Urinary bladder (tissue), 4 donors: Measurements from ENCODE around the gene SCN3A. TPM values are rescaled to one million over a fixed set of nuclear protein-coding genes. Genes with fewer than 3 reads are reported as not detected.
A peak's percentile ranks its signal among the peaks of the same experiment; 100 is the strongest.

Experiments
- DNase-seq: peaks from one replicate; pipeline ENCODE4 v3.0.0-alpha.2; 2015; ENCODE audit errors: extremely low spot score
- H3K27ac ChIP-seq: one replicate; pipeline ENCODE4 v1.5.1; 2013; ENCODE audit warnings: low read depth, mild to moderate bottlenecking, moderate library complexity
- H3K36me3 ChIP-seq: one replicate; pipeline ENCODE4 v1.6.1; 2013; ENCODE audit warnings: mild to moderate bottlenecking, moderate library complexity; ENCODE audit not compliant: insufficient read depth
- H3K4me1 ChIP-seq: one replicate; pipeline ENCODE4 v1.6.1; 2013; ENCODE audit warnings: mild to moderate bottlenecking, moderate library complexity; ENCODE audit not compliant: insufficient read depth
- H3K4me3 ChIP-seq: one replicate; pipeline ENCODE4 v1.5.1; 2013; ENCODE audit warnings: low read depth, low read length
- WGBS: extraction: QIAGEN DNeasy Blood & Tissue Kit; methylation state at CpG from one replicate; pipeline ENCODE4 v1.1.7; 2013; 5-methylcytosine and 5-hydroxymethylcytosine counted together
- polyA plus RNA-seq: library from polyadenylated mRNA; stranded (reverse); fragments of 200-250 nt; gene quantifications from one replicate; pipeline ENCODE4 v1.2.3, GENCODE V29; 2013
- total RNA-seq: library from RNA; depleted of rRNA; stranded (reverse); fragments of >200 nt; gene quantifications from one replicate; pipeline ENCODE4 v1.2.3, GENCODE V29; 2014
- donor health status: healthy with polysubstance abuse.
- donor health status: healthy.

The SCN3A gene
- total and polyA plus RNA-seq, 2 donors = 0.89 to 6.1 TPM

DNA sequence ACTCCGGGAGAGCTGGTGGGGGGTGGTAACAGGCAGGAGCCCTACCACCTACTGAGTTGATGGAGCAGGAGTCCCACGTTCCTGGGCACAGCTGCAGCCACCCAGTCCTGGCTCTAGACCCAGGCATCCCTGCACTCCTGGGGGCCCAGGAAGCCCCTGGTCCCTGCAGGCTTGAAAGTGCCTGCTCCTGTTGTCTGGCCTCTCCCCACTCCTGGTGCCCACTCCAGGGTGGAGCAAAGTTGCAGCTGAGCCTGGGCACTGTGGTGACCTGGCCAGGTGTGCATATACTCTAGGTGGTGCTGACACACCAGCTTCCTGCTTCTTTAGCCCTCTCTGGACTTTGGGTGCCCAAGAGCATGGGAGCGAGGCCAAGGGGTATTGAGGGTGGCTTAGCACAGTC lies 129.5 kb downstream of the SCN3A start:
- H3K4me3 ChIP-seq = no peak overlapping the region
- H3K4me1 ChIP-seq = no peaks in the 10 kb centered on the region
- no peaks in the 10 kb centered on the region for H3K36me3 ChIP-seq
- 73% methylated on average over 3 of the region's 3 CpGs for WGBS
- H3K27ac ChIP-seq = no peak overlapping the region
- DNase-seq = no peak

DNA sequence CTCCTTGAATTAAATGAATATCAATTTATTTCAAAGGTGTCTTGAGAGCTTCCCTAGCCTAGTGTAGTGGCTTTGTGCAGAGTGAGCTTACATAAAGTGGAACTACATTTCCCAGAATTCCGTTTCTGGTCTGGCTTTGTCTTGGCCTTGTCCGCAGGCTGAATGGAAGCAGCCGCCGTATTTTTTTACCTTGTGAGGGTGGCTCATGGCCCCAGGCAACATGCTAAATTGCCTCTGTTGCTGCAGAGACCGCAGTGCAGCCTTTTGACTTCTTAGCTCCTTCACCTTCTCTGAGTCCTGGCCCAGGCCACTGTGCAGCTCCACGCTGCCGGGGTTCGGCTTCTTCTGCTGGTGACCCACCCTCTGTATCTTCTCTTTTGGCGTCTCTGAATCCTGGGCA lies 133.8 kb downstream of the SCN3A start:
- DNase-seq = no peak
- no peak overlapping the region for H3K27ac ChIP-seq
- 78% methylated on average over 9 of the region's 9 CpGs for WGBS
- no peaks in the 10 kb centered on the region for H3K36me3 ChIP-seq
- H3K4me1 ChIP-seq = no peaks in the 10 kb centered on the region
- no peak overlapping the region for H3K4me3 ChIP-seq

DNA sequence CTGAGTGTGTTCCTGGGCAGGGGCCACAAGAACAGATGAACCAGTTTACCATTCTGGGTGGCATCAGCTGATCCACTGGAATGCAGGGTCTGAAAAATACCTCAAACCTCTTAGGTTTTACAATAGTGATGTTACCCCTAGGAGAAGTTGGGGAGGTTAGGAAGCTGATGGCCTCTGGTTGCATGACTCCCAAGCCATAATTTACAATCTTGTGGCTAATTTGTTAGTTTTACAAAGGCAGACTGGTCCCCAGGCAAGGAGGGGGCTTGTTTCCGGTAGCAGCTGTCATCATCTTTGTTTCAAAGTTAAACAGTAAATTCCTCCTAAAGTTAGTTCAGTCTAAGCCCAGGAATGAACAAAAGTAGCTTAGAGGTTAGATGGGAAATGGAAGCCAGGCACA lies 134.7 kb downstream of the SCN3A start:
- 56% methylated on average over 1 of the region's 1 CpG for WGBS
- Histone ChIP-seq H3K36me3 (no peaks in the 10 kb centered on the region), H3K4me1 (no peaks in the 10 kb centered on the region), H3K27ac (no peak overlapping the region), H3K4me3 (no peak overlapping the region)
- no peak for DNase-seq

DNA sequence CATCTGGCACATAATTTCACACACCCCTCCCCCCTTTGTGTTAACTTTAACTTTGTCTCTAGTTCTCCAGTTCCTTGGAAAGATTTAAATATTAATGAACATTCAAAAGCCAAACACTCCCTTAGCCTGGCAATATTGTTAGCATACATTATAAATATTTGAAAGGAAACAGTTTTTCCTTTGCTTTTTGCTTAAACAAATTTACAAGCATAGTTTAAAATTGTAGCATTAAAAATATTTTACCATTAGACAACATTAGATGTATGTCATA lies 135.4 kb downstream of the SCN3A start:
- H3K27ac ChIP-seq = no peak overlapping the region
- DNase-seq = no peak
- H3K36me3 ChIP-seq = no peaks in the 10 kb centered on the region
- H3K4me1 ChIP-seq = no peaks in the 10 kb centered on the region
- no peak overlapping the region for H3K4me3 ChIP-seq

DNA sequence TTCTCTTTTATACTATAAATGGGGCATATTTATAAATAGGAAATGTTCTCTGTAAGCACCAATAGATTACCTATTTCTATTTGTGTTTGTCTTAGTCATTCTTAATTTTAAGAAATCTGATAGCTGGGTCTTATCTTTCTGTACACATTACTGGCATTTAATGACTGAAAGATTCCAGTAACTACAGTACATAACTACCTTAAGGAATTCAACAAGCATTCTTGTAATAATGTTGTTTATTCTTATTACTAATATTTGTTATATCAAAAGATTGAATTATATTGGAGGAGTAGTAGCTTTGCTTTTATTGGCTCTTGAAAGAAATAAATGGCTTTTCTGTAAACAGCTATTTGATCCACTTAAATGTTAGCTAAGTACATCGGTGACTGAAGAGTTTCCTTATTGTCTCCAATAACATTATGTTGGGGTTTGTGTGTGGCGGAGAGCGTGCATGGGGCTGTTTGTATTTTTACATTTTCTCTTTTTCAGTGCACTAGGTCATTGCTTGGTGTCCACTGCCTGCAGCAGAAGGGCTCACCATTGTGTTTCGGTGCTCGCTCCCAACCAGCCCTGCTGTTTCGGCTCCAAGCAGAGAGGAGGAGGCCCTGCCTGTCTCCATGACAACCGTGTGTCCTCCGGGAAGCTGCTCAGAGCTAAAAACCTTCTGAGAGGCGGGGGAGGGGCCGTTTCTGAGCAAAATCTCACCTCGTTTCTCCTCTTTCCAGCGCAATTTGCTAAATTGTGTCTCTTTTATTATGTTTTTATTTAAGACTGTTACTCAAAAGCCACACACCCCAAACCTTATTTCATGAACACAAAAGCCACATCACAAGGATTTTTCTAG lies 136.0 kb downstream of the SCN3A start:
- H3K36me3 ChIP-seq = no peaks in the 10 kb centered on the region
- 5% methylated on average over 12 of the region's 12 CpGs for WGBS
- H3K27ac ChIP-seq = no peak overlapping the region
- no peaks in the 10 kb centered on the region for H3K4me1 ChIP-seq
- no peak overlapping the region for H3K4me3 ChIP-seq
- DNase-seq = peak; percentile 52

DNA sequence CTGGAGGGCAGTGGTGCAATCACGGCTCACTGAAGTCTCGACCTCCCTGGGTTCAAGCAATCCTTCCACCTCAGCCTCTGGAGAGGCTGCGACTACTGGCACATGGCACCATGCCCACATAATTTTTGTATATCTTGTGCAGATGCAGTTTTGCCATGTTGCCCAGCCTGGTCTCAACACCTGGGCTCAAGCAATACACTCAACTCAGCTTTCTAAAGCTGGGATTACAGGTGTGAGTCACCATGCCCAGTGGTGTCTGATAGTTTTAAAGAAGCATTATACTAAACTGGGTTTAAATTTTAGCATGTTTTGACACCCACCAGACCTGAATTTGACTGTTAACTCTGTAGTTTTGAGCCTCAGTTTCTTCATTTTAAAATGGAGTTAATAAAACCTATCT lies 139.1 kb downstream of the SCN3A start:
- Histone ChIP-seq H3K4me3 (no peak overlapping the region), H3K27ac (no peak overlapping the region), H3K36me3 (no peaks in the 10 kb centered on the region), H3K4me1 (no peaks in the 10 kb centered on the region)
- WGBS = 88% methylated on average over 3 of the region's 3 CpGs
- DNase-seq = no peak

DNA sequence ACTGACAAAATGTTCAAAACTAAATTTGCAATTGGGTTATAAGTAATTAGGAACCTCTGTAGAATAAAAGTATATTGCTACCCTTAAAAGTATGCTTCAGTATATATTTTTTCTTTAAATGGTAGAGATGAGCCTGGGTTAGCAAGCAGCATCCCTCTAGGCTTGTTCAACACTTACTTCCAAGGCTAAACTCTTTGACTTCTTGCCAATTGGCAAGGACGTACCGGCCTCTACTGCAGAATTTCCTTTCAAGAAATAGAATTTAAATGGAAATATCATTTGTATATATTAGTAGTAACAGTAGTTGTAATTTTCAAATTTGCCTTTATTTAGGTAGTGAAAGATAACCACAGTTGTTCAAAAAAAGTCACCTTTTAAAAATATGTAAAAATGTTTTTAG lies 143.4 kb downstream of the SCN3A start:
- 43% methylated on average over 2 of the region's 2 CpGs for WGBS
- no peak overlapping the region for H3K4me3 ChIP-seq
- no peak for DNase-seq
- H3K27ac ChIP-seq = no peak overlapping the region
- H3K4me1 ChIP-seq = no peaks in the 10 kb centered on the region
- no peaks in the 10 kb centered on the region for H3K36me3 ChIP-seq

DNA sequence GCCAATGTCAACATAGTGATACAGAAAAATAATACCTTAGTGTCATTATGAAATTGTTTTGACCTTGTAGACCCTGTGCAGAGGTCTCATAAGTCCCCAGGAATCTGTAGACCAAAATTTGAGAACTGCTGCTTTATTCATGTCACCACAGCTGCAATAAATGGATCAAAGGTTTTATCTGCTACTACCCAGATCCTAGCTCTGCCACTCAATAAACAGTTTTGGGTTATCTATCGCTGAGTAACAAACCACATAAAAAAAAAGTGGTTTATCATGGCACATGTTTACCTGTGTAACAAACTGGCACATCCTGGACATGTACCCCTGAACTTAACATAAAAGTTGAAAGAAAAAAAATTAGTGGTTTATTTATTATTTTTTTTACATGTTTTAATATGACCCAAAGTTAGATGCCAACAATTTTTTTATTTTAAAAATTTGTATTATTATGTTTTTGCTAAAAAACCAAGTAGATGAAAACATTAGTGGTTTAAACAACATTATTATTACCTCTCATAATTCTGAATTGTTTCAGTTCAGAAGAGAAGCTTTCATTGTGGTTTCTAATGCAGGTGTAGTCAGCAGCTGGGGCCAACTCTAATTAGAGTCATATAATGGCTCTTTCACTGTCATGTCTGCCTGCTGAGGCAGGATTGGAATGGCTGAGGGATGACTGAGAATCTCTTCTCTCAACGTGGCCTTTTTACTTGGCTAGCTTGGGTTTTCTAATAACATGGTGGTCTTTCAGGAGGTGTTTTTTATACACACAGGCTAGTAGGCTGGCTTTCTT lies 145.2 kb downstream of the SCN3A start:
- H3K27ac ChIP-seq = no peak overlapping the region
- no peak overlapping the region for H3K4me3 ChIP-seq
- H3K4me1 ChIP-seq = no peaks in the 10 kb centered on the region
- DNase-seq = no peak
- WGBS = 53% methylated on average over 2 of the region's 2 CpGs
- H3K36me3 ChIP-seq = no peaks in the 10 kb centered on the region

DNA sequence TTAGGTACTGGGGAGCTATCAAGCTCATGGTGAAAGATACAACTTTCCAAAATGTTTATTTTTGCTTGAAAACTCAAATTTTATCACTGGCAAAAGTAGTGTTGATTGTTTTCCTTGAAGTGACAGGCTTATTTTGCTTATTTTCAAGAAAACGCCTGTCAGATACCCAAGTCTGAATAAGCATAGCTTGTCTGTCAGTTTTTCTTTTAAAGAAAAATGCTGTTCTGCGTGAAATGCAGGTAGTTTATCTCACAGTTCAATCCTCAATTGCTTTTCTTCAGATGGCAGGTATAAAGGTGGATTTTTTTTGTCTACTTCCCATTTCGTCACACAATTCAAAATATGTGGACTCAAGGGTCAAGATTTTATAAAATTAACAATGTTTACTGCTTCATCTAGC lies 145.9 kb downstream of the SCN3A start:
- Histone ChIP-seq H3K36me3 (no peaks in the 10 kb centered on the region), H3K27ac (no peak overlapping the region), H3K4me1 (no peaks in the 10 kb centered on the region), H3K4me3 (no peak overlapping the region)
- 85% methylated on average over 3 of the region's 3 CpGs for WGBS
- no peak for DNase-seq

DNA sequence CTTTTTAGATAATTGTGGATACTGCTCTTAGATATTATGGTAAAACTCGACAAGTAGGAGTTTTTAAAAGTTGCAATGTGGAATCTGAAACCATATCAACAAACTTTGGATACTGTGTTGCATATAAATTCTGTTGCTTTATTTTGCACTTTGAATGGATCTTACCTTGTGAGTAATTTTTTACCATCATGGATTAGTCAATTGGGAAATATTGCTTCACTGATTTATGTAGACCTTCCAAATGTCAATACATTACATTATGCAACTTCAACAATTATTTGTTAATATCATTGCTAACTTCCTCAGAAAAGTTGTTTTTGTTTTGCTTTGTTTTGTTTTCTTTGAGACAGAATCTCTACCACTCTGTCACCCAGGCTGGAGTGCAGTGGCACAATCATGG lies 146.5 kb downstream of the SCN3A start:
- H3K36me3 ChIP-seq = no peaks in the 10 kb centered on the region
- WGBS = 86% methylated on average over 1 of the region's 1 CpG
- no peaks in the 10 kb centered on the region for H3K4me1 ChIP-seq
- DNase-seq = no peak
- H3K4me3 ChIP-seq = no peak overlapping the region
- no peak overlapping the region for H3K27ac ChIP-seq

DNA sequence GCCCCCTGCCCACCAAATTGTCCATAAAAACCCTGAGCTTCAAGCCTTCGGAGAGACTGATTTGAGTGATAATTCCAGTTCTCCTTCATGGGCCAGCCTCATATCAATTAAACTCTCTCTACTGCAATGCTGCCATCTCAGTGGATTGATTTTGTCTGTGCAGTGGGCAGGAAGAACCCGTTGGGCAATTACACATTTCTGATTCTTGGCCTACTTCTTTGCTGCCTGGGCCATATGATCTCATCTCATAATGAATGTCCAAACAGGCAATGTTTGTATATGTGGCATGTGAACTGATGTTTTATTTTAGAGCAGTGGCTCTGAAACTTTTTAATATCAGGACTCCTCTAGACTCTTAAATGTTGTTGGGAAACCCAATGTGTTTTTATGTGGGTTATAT lies 147.3 kb downstream of the SCN3A start:
- Histone ChIP-seq H3K4me1 (no peaks in the 10 kb centered on the region), H3K36me3 (no peaks in the 10 kb centered on the region), H3K27ac (no peak overlapping the region), H3K4me3 (no peak overlapping the region)
- WGBS = 66% methylated on average over 2 of the region's 2 CpGs
- DNase-seq = no peak

DNA sequence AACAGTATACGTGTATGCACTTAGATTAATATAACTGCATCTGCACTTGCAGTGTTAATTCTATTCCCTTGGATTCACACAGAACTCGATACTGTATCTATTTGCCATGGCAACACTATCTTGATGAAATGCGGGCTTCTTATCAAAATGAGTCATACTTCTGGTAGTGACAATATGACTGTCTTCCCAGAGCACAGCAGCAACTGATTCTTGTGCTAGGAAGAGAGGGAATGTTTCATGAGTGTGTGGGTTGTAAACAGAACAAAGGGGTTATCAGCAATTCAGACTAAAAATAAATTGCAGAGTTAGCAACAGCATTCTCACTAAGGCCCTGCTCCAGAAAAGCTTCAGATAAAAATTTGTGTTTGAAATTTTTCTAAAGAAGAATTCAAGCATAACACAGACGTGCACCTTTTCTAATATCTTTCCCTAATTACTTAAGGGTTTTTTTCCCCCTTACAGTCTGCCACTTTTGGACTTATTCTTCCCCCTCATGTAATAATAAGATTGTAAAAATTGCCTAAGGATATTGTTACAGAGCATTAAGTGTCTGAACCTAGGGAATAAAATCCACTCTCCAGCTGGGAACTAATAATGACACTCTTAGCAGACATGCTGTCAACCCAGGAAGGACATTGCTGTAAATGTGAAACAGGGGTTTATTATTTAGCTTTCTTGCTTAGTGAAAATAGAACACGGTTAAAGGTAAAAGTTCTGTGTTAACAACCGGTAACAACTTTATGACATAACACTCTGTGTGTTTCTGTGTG lies 148.6 kb downstream of the SCN3A start:
- no peak overlapping the region for H3K27ac ChIP-seq
- H3K4me1 ChIP-seq = no peaks in the 10 kb centered on the region
- peak; percentile 2 for DNase-seq
- WGBS = 30% methylated on average over 6 of the region's 6 CpGs
- no peaks in the 10 kb centered on the region for H3K36me3 ChIP-seq
- no peak overlapping the region for H3K4me3 ChIP-seq

DNA sequence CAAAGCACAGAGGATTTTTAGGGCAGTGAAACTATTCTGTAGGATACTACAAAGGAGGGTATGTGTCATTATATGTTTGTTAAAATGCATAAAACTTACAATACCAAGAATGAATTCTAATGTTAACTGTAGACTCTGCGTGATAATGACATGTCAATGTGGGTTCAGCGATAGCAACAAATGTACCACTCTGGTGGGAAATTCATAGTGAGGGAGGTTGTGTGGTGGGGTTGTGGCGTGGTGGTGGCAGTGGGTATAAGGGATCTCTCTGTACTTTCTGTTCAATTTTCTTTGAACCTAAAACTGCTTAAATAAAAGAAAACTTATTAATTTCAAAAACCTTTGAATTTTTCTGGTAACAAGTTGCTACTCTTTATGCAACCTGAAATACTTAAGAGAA lies 149.2 kb downstream of the SCN3A start:
- WGBS = 86% methylated on average over 3 of the region's 3 CpGs
- H3K27ac ChIP-seq = no peak overlapping the region
- DNase-seq = no peak
- no peak overlapping the region for H3K4me3 ChIP-seq
- H3K36me3 ChIP-seq = no peaks in the 10 kb centered on the region
- H3K4me1 ChIP-seq = no peaks in the 10 kb centered on the region
